ENCODE measurements around the gene PLEKHH3.

GRCh38 chr17:42617956-42618431 is 58.8 kb downstream of the PLEKHH3 start:
- TF ChIP-seq CTCF (IDR thresholded peaks at IDR 0.05) (no peak), EZH2phosphoT487 (IDR thresholded peaks at IDR 0.05; ENCODE audit: borderline replicate concordance, low read depth) (no peak), RCOR1 (IDR thresholded peaks at IDR 0.05; ENCODE audit: low read length) (no peak), SIN3A (IDR thresholded peaks at IDR 0.05; ENCODE audit: borderline replicate concordance, low read depth, low read length) (no peak), POLR2AphosphoS5 (IDR thresholded peaks at IDR 0.05; ENCODE audit: low read depth, low read length) (no peak), FOSL2 (IDR thresholded peaks at IDR 0.05; ENCODE audit: borderline replicate concordance, low read depth) (no peak)
